NCI-H1417 (cell line): Measurements from ENCODE around the gene ITGB3.

Experiments
- DNase-seq, 3 experiments: peaks; one replicate each; lab custom pipeline; 2025; lab: John Stamatoyannopoulos, UW

ITGB3 gene

GRCh38 chr17:47276444-47276843 is 22.8 kb downstream of the ITGB3 start:
- no peak for DNase-seq

- peak; percentile 6 to 78 (median 10) for DNase-seq
These were observed 23.2 kb downstream of the ITGB3 start for GRCh38 chr17:47276868-47277267.

- no peak for DNase-seq
These were observed 24.3 kb downstream of the ITGB3 start for GRCh38 chr17:47277921-47278320.

GRCh38 chr17:47278561-47278960 is 24.9 kb downstream of the ITGB3 start:
- DNase-seq, result no peak

- no peak for DNase-seq
These were observed 25.6 kb downstream of the ITGB3 start for GRCh38 chr17:47279062-47279801.

GRCh38 chr17:47280072-47280811 is 26.6 kb downstream of the ITGB3 start:
- DNase-seq, result no peak

- peak in 1 of 3 experiments; percentile 5 for DNase-seq
These were observed 27.6 kb downstream of the ITGB3 start for GRCh38 chr17:47281216-47281615.

- no peak for DNase-seq
These were observed 31.4 kb downstream of the ITGB3 start for GRCh38 chr17:47285003-47285402.

- no peak for DNase-seq
These were observed 32.7 kb downstream of the ITGB3 start for GRCh38 chr17:47286198-47286914.

- no peak for DNase-seq
These were observed 33.4 kb downstream of the ITGB3 start for GRCh38 chr17:47287068-47287467.

GRCh38 chr17:47287639-47288038 is 34.0 kb downstream of the ITGB3 start:
- no peak for DNase-seq

GRCh38 chr17:47288531-47289116 is 35.0 kb downstream of the ITGB3 start:
- DNase-seq, result no peak

- no peak for DNase-seq
These were observed 35.7 kb downstream of the ITGB3 start for GRCh38 chr17:47289302-47289701.

- no peak for DNase-seq
These were observed 37.2 kb downstream of the ITGB3 start for GRCh38 chr17:47290870-47291241.

- DNase-seq, result no peak
These were observed 37.7 kb downstream of the ITGB3 start for GRCh38 chr17:47291242-47291873.

- no peak for DNase-seq
These were observed 38.6 kb downstream of the ITGB3 start for GRCh38 chr17:47292206-47292605.

GRCh38 chr17:47295037-47295873 is 41.6 kb downstream of the ITGB3 start:
- no peak for DNase-seq

- no peak for DNase-seq
These were observed 42.2 kb downstream of the ITGB3 start for GRCh38 chr17:47295874-47296255.

GRCh38 chr17:47297661-47298400 is 44.2 kb downstream of the ITGB3 start:
- DNase-seq, result no peak

GRCh38 chr17:47298712-47299111 is 45.1 kb downstream of the ITGB3 start:
- no peak for DNase-seq
